HG02588 (cell line): ENCODE data around the gene AKR1A1.
"Not testable (repeated sequence)": the region's sequence is repeated elsewhere in the genome, so short reads cannot be mapped to it uniquely, and the experiment has no call there.

Experiments
- ATAC-seq: cut with Tn5 transposase; IDR thresholded peaks from one replicate; pipeline ENCODE4 v1.9.1; 2021; ENCODE audit warnings: mild to moderate bottlenecking, moderate library complexity; ENCODE audit not compliant: unreplicated experiment

Gene AKR1A1

GRCh38 chr1:45523516-45523915, 27.1 kb upstream of the AKR1A1 start:
- ATAC-seq = not testable (repeated sequence)

GRCh38 chr1:45523975-45524374, 26.7 kb upstream of the AKR1A1 start:
- not testable (repeated sequence) for ATAC-seq

GRCh38 chr1:45526135-45526644, 24.4 kb upstream of the AKR1A1 start:
- no peak for ATAC-seq

GRCh38 chr1:45530632-45531135, 19.9 kb upstream of the AKR1A1 start:
- no peak for ATAC-seq

- ATAC-seq = no peak
These were observed 18.8 kb upstream of the AKR1A1 start for GRCh38 chr1:45531873-45532272.

GRCh38 chr1:45535988-45536766, 14.4 kb upstream of the AKR1A1 start:
- ATAC-seq = no peak

- no peak for ATAC-seq
These were observed 13.7 kb upstream of the AKR1A1 start for GRCh38 chr1:45536886-45537285.

GRCh38 chr1:45541193-45541592, 9.4 kb upstream of the AKR1A1 start:
- ATAC-seq = no peak

GRCh38 chr1:45542591-45542990, 8.0 kb upstream of the AKR1A1 start:
- ATAC-seq = no peak

- ATAC-seq = no peak
These were observed 6.8 kb upstream of the AKR1A1 start for GRCh38 chr1:45543581-45544417.

- no peak for ATAC-seq
These were observed 6.1 kb upstream of the AKR1A1 start for GRCh38 chr1:45544530-45544929.

- ATAC-seq = no peak
These were observed 5.6 kb upstream of the AKR1A1 start for GRCh38 chr1:45545019-45545493.

GRCh38 chr1:45545553-45546310, 4.9 kb upstream of the AKR1A1 start:
- ATAC-seq = no peak

- no peak for ATAC-seq
These were observed 1.1 kb downstream of the AKR1A1 start for GRCh38 chr1:45551684-45552083.

GRCh38 chr1:45552331-45552730, 1.7 kb downstream of the AKR1A1 start:
- no peak for ATAC-seq

GRCh38 chr1:45554198-45554597, 3.6 kb downstream of the AKR1A1 start:
- ATAC-seq = no peak

- no peak for ATAC-seq
These were observed 6.9 kb downstream of the AKR1A1 start for GRCh38 chr1:45557422-45557944.

GRCh38 chr1:45563843-45564242, 13.2 kb downstream of the AKR1A1 start:
- no peak for ATAC-seq

GRCh38 chr1:45566722-45567121, 16.1 kb downstream of the AKR1A1 start:
- no peak for ATAC-seq

- no peak for ATAC-seq
These were observed 17.3 kb downstream of the AKR1A1 start for GRCh38 chr1:45567911-45568310.

- ATAC-seq = no peak
These were observed 17.8 kb downstream of the AKR1A1 start for GRCh38 chr1:45568421-45568820.
